ENCODE results near the gene ZER1. TPM values are rescaled to one million over a fixed set of nuclear protein-coding genes. Genes with fewer than 3 reads are reported as not detected.
A peak's percentile ranks its signal among the peaks of the same experiment; 100 is the strongest.

The ZER1 gene
- total RNA-seq, 2 donors from 2014 or later: 25.7 to 41.9 TPM

GRCh38 chr9:128704356-128704670 lies 67.4 kb downstream of the ZER1 start:
- Histone ChIP-seq H3K27me3 (no peaks in the 10 kb centered on the region), H3K27ac (peak overlapping the region in 3 of 4 donors; percentile 15 to 84 (median 72)), H3K9me3 (no peaks in the 10 kb centered on the region), H3K4me3 (no peak overlapping the region), H3K4me1 (peaks cover 21% of the 10 kb centered on the region), H3K36me3 (replicated peaks in 1 of 2; ENCODE audit: insufficient read depth in 1 of 2, low read depth in 2 of 2) (no peaks in the 10 kb centered on the region)
- WGBS, 2 donors: 92 to 98% methylated on average over 5 of the region's 5 CpGs
- intact Hi-C loops (cut with DNase I): no loop called here
- no peak for DNase-seq
- no peak for ATAC-seq
- TF ChIP-seq CTCF (IDR thresholded peaks at IDR 0.05) (no peak), POLR2A (IDR thresholded peaks at IDR 0.05) (no peak)

- intact Hi-C loops (cut with DNase I): no loop called here
- peak overlapping the region; percentile 33 to 84 (median 68) for H3K27ac ChIP-seq
- peak in 3 of 4 donors; percentile 31 to 59 (median 50) for DNase-seq
Observed at GRCh38 chr9:128703616-128704355, 67.9 kb downstream of the ZER1 start.

GRCh38 chr9:128702949-128703615 lies 68.6 kb downstream of the ZER1 start:
- Histone ChIP-seq H3K27ac (peak overlapping the region; percentile 33 to 84 (median 68)), H3K27me3 (no peaks in the 10 kb centered on the region), H3K4me3 (peak overlapping the region; percentile 29 to 71), H3K36me3 (replicated peaks in 1 of 2; ENCODE audit: insufficient read depth in 1 of 2, low read depth in 2 of 2) (no peaks in the 10 kb centered on the region), H3K9me3 (no peaks in the 10 kb centered on the region), H3K4me1 (peaks cover 21% of the 10 kb centered on the region)
- 14 to 75% methylated on average over 8 to 46 of the region's 55 CpGs for WGBS, 2 donors
- intact Hi-C loops (cut with DNase I): no loop called here
- peak in 2 of 4 donors; percentile 43 to 44 for DNase-seq
- ATAC-seq: peak; percentile 31
- TF ChIP-seq POLR2A (IDR thresholded peaks at IDR 0.05) (no peak), CTCF (IDR thresholded peaks at IDR 0.05) (no peak)

More at GRCh38 chr9:128703616-128704355, 67.9 kb downstream of the ZER1 start:
- H3K27me3 ChIP-seq: no peaks in the 10 kb centered on the region
- ATAC-seq: peak; percentile 10
- no peak overlapping the region for H3K4me3 ChIP-seq
- WGBS, 2 donors: 79 to 88% methylated on average over 5 to 27 of the region's 31 CpGs
- H3K4me1 ChIP-seq: peaks cover 21% of the 10 kb centered on the region
- peak in 1 of 3 donors; percentile 23 for TF ChIP-seq POLR2A (IDR thresholded peaks at IDR 0.05)
- TF ChIP-seq CTCF (IDR thresholded peaks at IDR 0.05): no peak
- no peaks in the 10 kb centered on the region for H3K9me3 ChIP-seq
- H3K36me3 ChIP-seq (replicated peaks in 1 of 2; ENCODE audit: insufficient read depth in 1 of 2, low read depth in 2 of 2): no peaks in the 10 kb centered on the region

GRCh38 chr9:128702445-128702948 lies 69.2 kb downstream of the ZER1 start, which contains the start of gene PKN3:
TSS of gene PKN3 (plus strand) at chr9:128702503. CDS start at chr9:128702916, 413 bp downstream.
- H3K9me3 ChIP-seq: no peaks in the 10 kb centered on the region
- TF ChIP-seq POLR2A (IDR thresholded peaks at IDR 0.05) (peak in 2 of 3 donors; percentile 27 to 40), CTCF (IDR thresholded peaks at IDR 0.05) (peak; percentile 72 to 89 (median 85))
- DNase-seq (peak; percentile 85 to 90 (median 87)), ATAC-seq (peak; percentile 87)
- no peaks in the 10 kb centered on the region for H3K27me3 ChIP-seq
- WGBS, 2 donors: 0% methylated on average over 49 of the region's 65 CpGs; no CpG with 5 or more reads in 1 of the 2 donors
- intact Hi-C loops (cut with DNase I): no loop called here
- H3K4me1 ChIP-seq: peaks cover 21% of the 10 kb centered on the region
- H3K36me3 ChIP-seq (replicated peaks in 1 of 2; ENCODE audit: insufficient read depth in 1 of 2, low read depth in 2 of 2): no peaks in the 10 kb centered on the region
- peak within 1 kb of the TSS; percentile 29 to 71 for H3K4me3 ChIP-seq
- peak within 1 kb of the TSS; percentile 33 to 84 (median 68) for H3K27ac ChIP-seq

All from body of pancreas (tissue), 4 donors.